ENCODE data around the gene ZZZ3.

GRCh38 chr1:77636864-77637263 lies 45.6 kb downstream of the ZZZ3 start:
- TF ChIP-seq CTCF (IDR thresholded peaks at IDR 0.05) (no peak), EZH2phosphoT487 (IDR thresholded peaks at IDR 0.05) (no peak)
